HG02884 (cell line): ENCODE measurements around the gene ATP2B2.

Experiments used
- ATAC-seq: cut with Tn5 transposase; IDR thresholded peaks from one replicate; pipeline ENCODE4 v1.9.1; 2021; ENCODE audit warnings: mild to moderate bottlenecking, moderate library complexity; ENCODE audit not compliant: unreplicated experiment

Gene ATP2B2

GRCh38 chr3:10473581-10474274 lies 31.7 kb downstream of the ATP2B2 start:
- ATAC-seq, result no peak

GRCh38 chr3:10472877-10473440 lies 32.4 kb downstream of the ATP2B2 start:
- no peak for ATAC-seq

DNA sequence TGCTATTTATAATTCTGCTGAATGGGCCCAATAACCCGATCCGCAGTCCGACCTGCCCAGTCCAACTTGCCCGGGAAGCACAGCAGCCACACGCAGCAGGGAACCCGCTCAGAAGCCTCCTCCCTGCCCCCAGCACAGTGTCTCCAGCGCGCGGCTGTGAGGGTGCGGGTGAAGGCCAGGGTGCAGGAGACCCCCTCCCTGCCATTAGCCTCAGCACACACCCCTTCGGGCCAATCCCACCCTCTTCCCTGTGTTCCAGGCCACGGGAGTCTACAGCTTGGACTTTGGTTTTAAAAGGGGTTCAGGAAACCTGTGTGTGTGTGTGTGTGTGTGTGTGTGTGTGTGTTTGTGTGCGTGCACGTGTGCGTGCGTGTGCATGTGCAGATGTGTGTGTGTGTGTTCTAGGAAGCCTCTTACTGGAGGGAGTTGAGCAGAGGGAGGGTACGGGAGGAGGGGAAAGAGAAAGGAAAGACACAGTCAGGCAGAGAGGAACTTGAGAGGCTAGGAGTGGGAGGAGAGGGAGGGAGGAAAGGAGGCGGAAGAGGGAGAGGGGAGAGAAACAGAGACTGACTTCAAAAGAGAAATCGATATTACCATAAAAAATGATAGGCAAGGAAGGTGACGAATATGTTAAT lies 34.2 kb downstream of the ATP2B2 start:
- no peak for ATAC-seq

GRCh38 chr3:10470120-10471053 lies 35.0 kb downstream of the ATP2B2 start:
- ATAC-seq, result no peak

DNA sequence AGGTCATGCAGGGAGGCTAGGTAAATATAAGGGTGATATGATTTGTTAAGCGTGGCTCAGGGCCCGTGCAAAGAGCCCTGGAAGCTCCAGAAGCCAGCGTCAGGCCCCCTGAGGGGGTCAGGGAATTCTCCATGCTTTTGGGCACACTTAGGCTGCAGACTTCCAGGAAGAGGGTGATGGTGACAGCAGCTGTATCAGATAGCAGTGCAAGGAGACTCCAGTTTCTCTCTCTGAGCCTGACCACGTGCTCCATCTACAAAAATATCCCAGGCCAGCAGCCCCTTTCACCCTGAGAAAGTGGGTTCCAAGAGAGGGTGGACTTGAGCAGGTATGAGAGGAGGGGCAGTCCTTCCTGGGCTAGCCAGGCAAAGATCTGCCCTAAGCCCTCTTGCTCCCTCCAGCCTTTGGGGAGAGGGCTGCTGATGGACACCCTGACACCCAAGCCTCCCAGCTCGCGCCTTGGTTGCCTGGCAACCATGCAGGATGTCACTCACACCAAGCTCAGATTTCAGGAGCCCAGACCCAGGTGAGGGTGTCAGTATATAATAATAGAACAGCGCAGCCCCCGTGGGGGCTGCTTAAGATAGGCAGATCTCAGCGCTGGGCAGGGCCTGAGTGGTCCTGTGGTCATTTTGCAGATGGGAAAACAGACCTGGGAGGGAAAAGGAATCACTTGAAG lies 35.8 kb downstream of the ATP2B2 start:
- ATAC-seq, result no peak

GRCh38 chr3:10468613-10469354 lies 36.6 kb downstream of the ATP2B2 start:
- ATAC-seq, result no peak

- ATAC-seq, result no peak
Measured at GRCh38 chr3:10467904-10468612, 37.3 kb downstream of the ATP2B2 start.

- no peak for ATAC-seq
Measured at GRCh38 chr3:10467204-10467603, 38.2 kb downstream of the ATP2B2 start.

- no peak for ATAC-seq
Measured at GRCh38 chr3:10466186-10466585, 39.2 kb downstream of the ATP2B2 start.

- ATAC-seq, result no peak
Measured at GRCh38 chr3:10465161-10465560, 40.2 kb downstream of the ATP2B2 start.

DNA sequence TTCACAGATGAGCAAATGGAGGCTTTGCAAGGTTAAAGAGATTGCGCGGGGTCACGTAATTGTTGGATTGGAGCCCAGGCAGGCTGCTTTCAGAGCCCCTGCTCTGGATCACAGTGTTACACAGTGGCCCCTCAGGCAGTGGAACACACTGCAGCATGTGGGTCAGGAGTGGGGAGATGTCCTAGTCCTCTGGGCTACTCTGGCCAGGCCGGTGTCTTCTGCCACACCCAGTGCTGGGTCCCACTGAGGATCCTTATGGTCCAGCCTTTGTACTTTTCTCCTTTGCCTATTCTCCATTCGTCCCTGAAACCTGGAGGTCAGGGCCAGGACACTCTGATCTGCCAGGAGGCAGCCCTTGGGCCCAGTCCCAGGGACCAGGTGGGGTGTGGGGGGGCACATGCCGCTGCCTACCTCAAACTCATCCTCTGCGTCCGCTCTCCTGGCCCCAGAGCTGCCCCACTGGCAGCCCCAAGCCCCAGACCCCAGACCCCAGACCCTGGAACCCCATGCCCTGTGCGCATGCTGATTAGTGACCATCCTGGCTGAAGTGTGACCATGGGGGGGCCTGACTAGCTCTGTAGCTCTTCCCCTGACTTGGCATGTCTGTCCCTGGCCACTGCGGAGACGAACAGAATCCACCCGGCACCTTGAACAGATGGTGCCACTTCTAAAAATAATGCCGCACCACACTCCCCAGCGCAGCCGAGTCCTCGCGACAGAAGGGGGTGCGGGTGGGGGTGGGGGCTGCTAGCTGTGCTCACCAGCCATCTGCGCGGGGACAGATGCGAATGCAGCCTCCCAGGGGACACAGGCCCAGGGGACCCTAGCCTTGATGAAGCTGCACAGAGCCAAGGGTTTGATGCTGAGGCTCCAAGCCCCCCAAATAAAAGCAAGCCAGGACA lies 41.6 kb downstream of the ATP2B2 start:
- ATAC-seq, result no peak

DNA sequence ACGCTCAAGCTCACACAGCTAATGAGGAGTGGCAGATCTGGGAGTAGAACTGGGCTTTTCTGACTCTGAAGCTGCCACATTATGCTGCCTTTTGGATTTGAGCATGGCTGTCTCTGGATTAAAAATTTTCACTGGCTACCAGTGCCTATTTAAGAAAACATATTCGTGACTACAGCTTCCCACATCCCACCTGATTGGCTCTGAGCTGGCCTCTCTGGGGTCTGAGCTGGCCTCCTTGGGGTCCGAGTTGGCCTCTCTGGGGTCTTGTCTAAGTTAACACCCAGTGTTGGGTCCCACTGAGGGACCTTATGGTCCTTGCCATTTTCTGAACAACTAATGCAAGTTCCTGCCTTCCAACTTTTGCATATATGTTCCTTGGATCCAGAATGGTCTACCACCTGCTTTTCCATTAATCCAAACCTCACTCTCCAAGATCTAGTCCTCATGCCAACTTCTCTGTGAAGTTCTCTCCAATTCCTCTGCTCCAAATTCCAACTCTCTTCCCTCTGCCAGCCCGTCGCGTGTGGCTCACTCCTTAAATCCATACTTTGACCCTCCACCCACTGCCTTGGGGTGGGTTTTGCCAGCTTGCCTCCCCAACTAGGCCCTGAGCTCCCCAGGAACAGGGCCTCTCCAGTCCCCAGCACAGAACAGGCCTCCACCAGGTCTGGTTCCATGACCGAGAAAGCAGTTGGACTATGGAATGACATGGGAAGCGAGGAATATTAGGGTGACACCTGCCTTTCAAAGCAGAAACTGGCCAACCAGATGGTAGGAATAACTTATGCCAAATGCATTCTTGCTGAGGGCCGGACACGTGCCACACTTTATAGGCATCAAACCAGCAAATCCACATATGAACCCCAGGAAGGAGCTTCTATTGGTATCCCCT lies 42.5 kb downstream of the ATP2B2 start:
- no peak for ATAC-seq

DNA sequence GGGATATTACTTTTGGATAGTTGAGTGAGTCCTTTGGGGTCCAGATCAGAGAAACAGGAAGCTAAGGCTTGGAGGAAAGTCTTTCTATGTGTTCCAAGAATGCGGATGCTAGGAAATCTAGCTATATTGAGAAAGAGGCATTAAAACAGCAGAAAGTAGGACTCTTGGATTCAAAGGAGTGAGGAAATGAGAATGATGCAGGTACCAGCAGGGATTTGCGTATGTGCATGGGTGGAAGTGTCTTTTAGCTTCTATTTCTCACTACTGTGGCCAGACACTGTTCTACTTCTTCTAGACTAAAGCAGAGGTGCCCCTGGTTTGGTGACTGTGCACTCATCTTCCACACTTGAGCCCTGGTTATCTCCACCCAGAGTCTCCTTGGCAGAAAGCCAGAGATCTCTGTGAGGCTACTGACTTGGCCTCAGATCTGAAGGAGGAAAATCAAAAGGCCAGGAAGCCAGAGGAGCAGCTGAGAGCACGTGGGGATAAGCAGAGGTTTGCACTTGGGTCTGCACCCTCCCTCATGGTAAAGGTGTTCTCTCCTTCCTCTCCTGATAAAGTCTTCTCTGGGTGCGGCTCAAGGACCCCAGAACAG lies 44.3 kb downstream of the ATP2B2 start:
- ATAC-seq, result no peak

- no peak for ATAC-seq
Measured at GRCh38 chr3:10459954-10460754, 45.2 kb downstream of the ATP2B2 start.

DNA sequence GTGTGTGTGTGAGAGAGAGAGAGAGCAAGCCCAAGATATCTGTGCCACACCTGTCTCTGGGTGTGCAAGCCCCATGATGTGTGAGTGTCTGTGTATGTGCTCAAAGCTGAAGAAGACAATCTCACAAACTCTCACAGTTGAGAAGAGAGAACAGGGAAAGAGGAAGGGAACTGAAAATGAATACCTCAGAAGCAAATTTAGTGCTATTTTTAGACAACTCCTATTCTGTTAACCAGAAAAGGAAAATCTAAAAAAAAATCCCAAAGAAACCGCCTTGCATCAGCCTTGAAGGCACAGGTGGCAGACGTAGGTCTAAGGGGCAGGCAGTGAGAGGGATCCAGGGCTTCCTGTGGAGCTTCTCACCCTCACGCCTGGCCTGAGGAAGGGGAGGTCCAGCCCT lies 47.8 kb downstream of the ATP2B2 start:
- no peak for ATAC-seq

- no peak for ATAC-seq
Measured at GRCh38 chr3:10456981-10457380, 48.4 kb downstream of the ATP2B2 start.
